GM19035 (cell line): ENCODE measurements around the gene KHK.

Experiments used
- ATAC-seq: cut with Tn5 transposase; IDR thresholded peaks from one replicate; pipeline ENCODE4 v1.9.1; 2021; ENCODE audit not compliant: unreplicated experiment

Gene KHK

DNA sequence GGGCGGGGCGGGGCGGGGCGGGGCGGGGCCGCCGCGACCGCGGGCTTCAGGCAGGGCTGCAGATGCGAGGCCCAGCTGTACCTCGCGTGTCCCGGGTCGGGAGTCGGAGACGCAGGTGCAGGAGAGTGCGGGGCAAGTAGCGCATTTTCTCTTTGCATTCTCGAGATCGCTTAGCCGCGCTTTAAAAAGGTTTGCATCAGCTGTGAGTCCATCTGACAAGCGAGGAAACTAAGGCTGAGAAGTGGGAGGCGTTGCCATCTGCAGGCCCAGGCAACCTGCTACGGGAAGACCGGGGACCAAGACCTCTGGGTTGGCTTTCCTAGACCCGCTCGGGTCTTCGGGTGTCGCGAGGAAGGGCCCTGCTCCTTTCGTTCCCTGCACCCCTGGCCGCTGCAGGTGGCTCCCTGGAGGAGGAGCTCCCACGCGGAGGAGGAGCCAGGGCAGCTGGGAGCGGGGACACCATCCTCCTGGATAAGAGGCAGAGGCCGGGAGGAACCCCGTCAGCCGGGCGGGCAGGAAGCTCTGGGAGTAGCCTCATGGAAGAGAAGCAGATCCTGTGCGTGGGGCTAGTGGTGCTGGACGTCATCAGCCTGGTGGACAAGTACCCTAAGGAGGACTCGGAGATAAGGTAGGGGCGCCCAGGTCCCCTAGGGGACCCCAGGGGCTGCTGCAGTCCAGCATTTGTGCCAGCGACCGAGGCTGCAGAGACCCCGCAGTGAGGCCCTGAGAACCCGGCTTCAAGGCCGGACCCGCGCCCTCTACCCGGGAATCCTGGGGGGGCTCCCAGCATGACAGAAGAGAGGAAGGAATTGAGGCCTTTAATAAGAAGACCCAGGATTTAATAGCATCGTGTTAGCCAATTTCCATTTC lies at the start of gene KHK:
KHK (plus strand) TSS at position 49 of the 870 bp plus-strand sequence; CDS start at position 537, 488 bp downstream.
- no peak for ATAC-seq

DNA sequence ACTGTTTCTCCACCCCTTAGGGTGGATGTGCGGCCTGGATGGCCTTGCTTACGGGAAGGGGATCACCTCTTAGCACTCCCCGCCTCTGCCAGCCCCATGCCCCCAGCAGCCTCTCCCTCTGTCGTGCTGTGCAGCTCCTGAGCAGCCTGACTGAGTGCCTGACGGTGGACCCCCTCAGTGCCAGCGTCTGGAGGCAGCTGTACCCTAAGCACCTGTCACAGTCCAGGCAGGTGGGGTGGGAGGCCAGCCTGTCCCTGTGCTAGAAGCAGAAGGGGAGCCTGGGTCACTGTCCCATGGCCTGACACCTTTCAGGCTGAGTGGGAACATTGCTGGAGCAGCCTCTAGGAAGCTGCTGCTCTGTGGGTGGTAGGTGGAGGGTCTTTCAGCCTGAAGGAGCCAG lies 48.6 kb upstream of the KHK start:
- no peak for ATAC-seq

DNA sequence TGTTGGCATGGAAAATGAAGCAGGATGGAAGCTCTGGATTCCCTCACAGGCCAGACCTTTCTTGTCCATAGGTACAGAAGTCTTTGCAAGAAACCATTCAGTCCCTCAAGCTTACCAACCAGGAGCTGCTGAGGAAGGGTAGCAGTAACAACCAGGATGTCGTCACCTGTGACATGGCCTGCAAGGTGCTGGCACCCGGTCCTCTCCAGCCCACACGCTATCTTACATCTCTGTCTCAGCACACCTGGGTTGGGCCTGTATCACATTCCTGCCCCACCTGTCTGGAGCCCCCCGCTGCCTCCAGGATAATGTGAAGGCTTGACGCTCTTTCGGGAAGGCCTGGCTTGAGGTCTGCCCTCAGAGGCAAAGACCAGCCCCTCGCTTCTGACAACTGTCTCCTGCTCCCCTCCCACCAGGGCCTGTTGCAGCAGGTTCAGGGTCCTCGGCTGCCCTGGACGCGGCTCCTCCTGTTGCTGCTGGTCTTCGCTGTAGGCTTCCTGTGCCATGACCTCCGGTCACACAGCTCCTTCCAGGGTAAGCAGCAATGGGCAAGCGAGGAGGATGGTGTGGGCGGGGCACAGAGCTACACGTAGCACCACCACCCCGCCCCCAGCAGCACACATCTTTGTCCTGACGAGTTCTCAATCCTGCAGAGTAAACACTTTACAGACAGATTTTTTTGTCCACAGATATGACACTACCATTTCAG lies 47.8 kb upstream of the KHK start:
- no peak for ATAC-seq

DNA sequence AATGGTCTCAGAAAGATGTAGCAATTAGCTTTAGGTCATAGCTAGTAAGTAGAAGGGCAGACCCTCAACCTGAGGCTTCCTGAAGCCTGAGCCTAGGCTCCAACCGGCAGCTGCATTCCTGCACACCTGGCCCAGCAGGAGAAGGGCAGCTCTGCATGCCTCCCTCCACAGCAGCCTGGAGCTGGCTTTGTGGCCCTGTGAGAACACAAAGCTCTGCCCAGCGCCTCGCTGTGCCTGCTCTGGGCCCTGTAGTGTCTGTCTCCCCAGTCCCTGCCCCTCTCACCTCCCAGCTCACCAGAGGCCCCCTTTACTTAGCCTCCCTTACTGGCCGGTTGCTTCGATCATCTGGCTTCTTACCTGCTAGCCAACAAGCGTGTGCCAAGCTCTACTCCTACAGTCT lies 47.1 kb upstream of the KHK start:
- ATAC-seq: no peak

DNA sequence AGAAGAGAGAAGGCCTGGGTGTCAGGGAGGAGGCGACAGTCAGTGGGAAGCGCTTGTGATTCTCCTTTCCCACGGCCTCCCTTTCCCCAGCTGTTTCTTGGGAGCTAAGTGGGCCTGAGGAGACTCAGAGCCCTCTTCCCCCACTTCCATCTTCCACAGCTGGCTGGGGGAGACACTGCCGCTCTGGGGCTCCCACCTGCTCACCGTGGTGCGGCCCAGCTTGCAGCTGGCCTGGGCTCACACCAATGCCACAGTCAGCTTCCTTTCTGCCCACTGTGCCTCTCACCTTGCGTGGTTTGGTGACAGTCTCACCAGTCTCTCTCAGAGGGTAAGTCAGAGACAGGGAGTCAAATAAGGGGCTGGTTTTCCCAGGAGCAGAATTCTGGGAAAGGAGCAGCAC lies 46.7 kb upstream of the KHK start:
- no peak for ATAC-seq

DNA sequence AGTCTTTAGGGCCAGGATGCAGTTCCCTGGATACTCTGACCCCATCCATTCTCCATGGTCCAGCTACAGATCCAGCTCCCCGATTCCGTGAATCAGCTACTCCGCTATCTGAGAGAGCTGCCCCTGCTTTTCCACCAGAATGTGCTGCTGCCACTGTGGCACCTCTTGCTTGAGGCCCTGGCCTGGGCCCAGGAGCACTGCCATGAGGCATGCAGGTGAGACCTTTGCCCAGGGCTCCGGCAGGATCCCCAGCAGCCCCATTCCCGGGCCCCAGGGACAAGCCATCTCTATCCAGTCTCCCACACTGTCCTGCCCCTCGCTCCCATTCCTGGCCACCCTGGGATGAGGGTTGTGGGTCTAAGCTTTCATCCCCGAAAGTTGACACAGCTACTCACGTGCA lies 46.3 kb upstream of the KHK start:
- no peak for ATAC-seq

DNA sequence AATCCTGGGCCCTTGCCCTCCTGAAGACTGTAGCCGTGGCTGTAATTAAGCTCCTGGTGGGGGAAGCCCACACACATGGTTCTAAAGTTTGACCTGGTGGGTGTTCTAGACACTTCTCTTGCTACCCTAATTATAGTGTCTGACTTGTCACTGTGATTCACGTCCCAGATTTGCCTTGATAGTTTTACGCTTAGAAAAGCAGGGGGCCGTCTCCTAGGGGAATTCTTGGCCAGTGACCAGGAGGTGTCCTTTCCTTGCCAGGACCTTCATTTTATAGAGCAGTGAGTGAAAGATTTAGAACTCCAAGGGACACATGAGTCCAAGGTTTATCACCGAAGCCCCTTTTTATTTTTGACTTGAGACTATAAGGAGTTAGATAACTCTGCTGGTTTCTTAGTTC lies 44.8 kb upstream of the KHK start:
- ATAC-seq: no peak

DNA sequence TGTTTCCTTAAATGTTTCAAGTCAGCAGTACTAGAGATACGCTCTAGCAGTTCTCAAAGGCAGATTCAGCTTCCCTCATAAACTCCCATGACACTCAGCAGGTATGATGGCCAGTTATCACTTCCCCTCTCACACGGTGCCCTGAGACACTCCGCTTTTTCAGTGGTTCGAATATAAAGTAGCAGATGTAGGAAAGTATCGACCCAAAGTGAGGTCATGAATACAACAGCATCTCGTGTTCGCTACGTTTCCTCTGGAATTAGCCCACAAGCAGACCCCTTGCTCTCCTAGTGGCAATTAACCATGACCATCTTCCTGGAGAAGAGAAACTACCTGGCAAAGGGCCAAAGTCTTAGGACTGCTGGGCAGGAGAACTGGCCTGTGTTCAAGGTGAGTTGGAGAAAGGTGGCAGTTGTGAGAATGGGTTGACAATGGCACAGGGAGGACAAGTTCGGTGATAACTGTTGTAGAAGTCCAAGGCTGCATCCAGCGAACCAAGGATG lies 44.4 kb upstream of the KHK start:
- peak; percentile 74 for ATAC-seq

DNA sequence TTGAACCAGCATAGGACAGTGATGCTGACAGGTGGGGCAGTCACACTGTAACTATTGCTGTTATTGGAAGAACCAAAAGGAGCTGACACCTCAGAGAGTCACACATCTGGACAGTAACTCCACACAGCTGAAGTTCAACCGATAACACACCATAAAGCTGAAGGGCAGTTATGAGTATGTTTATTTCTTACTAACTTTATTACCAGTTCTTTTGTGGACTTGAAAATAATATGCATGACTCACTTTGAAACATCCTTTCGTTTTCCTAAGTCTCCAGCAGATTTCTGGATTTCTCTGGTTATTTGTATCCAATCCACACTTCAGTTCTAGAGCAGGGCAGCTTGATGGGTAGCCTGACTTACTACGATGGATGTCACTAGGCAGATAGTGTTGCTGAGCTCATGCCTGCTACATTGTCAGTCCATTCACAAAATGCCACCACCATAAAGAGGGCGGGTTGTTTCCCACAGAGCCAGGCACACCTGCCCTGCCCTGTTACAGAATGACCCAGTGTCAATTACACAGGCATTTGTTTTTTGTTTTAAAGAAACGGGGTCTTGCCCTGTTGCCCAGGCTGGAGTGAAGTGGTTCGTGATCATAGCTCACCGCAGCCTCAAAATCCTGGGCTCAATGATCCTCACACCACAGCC lies 43.5 kb upstream of the KHK start:
- ATAC-seq: no peak

DNA sequence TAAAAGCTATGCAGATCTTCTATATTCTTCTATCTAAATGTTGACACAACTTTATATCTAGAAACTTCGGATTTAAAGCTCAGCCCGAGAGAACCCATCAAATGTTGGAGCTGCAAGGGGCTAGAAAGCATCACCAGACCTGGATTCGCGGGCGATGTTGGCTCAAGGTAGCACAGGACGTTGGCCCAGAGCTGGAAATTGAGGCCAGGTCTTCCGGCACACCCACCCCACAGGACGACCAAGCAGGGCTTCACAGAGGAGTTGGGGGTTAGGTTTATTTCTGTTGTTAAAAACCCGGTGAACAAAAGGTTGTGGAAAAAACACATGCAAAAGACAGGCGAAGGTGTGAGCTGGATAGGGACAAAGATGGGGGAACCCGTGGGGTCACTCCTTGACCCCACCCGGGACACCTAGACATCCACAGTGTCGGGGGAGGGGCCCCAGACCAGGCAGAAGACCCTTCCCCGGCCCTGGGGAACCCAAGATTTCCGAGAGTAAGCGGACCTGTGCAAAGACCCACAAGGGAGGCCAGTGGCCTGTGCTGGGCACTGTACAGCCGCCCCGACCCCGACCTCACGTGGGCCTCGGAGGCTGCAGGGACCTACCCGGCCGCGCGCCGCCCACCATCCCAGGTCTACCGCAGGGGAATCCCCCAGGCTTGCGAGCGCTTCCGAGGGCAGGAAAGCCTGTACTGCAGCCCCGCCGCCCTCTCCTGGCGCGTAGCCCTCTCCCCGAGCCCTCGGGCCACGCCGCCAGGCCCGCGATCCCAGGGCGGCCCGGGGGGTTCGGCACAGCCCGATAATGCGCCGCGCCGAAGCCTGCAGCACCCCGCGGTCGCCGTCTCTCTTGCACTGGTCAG lies 36.9 kb upstream of the KHK start:
- ATAC-seq: peak; percentile 9

DNA sequence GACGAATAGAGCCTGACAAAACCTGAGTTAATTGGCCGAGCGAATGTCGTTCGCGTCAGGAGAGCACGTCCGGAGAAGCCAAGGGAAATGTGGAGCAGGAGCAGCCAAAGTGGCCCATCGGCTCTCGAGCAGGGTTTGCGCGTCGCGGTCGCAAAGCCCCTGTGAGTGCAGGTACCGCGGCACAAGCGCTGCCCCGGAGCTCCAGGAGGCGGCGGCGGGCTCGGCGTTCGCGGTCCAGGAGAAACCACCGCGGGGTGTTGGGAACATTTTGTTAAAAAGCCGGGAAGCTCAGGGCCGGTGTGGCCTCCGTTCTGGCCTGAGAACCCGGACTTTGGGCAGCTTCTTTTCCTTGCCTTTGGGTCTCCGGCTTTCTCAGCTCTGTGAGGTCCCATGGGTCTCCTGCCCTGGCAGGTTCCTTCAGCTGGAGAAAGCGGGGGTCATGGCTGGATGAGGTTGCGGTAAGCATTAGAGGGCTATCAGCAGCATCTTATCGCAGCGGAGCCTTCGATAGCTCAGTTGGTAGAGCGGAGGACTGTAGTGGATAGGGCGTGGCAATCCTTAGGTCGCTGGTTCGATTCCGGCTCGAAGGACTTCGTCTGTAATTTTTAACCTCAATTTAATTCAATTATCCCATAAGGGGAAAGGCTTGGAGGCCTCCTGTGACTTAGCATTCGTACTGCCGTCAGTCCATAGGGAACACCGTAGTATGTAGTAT lies 36.1 kb upstream of the KHK start:
- ATAC-seq: peak; percentile 56

DNA sequence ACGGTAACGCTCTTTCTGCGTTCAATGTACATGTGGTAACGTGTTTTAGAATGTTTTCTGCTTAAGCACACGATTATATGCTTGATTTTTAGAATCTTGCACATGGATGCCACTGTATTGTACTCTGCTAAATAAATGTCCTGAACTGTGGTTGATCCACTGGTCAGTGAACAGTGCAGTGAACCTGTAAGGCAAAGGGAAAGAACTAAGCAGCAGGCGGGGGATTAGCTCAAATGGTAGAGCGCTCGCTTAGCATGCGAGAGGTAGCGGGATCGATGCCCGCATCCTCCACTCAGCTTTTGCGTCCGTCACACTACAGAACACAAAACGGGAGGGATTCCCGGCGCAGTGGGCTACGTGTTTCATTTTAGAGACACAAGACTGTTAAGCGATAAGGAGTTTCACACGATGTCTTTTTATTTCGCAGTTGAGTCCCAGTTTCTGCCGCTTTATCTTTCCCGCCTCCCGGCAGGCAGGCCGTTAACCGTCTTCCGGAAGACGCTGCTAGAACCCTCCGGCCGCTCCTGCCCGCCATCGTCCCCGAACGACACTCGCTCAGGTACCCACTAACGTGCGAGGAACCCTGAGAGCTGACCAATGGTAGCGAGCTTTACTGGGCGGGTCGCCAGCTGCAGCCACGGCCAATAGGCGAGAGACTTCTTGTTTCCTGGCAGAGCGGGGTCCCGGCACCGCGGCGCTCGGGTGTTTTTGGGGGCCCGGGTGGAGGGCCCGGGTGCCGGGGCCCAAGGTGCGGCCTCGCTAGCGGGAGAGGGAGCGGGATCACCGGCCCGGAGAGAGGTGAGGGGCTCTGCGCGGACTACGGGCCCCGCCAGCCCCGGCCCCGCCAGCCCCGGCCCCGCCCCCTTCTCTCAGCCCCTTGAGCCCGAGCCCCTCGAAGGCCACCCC lies 35.3 kb upstream of the KHK start, which contains the start of gene AGBL5:
AGBL5 (plus strand) TSS at position 673 of the 906 bp plus-strand sequence. CDS start 1,291 bp downstream, outside the sequence.
- ATAC-seq: peak; percentile 71

DNA sequence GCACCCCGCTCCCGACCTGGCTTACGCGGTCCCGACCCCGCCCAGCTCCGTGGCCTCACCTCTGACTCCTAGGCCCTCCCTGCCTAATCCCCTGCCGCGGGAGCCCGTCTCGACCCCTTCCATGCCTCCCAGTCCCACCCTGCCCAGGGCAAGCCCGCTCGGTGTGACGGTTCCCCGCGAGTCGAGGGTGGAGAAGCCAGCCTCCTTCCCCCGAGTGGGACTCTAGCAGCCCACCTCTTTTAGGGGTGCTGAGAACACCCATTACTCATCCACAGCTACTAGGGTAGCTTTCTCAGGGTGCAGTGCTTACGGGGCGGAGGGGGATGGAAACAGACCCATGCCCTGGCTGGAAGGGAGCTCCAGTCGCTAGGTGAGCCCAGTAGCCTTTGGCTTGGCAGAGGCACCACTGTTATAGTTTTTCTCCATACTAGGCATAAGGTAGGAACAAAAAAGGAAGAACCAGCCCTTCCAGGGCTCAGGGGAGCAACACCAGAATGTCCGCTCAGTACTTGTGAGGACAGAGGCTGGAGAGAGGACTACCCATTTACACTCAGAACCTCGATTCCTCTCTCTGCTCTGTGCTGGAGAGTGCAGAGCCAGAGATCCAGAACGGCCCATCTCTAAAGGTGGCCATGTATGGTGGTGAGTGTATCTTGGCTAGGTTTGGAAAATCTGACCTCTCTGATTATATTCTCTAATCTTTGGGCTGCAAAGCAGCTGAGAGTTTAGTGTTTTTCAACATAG lies 34.5 kb upstream of the KHK start:
- ATAC-seq: no peak

DNA sequence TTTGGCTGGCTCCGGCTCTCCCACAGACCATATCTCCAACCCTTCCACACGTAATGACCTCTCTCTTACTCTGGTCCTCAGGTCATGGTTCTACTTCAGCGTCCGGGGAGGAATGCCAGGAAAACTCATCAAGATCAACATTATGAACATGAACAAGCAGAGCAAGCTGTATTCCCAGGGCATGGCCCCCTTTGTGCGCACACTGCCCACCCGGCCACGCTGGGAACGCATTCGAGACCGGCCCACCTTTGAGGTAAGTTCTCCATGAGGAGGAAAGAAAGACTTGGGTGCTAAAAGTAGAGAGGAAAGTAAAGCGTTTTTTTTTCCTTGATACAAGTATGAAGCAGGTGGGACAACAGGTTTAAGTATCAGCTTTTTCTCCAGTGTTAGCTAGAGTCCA lies 33.3 kb upstream of the KHK start:
- no peak for ATAC-seq

DNA sequence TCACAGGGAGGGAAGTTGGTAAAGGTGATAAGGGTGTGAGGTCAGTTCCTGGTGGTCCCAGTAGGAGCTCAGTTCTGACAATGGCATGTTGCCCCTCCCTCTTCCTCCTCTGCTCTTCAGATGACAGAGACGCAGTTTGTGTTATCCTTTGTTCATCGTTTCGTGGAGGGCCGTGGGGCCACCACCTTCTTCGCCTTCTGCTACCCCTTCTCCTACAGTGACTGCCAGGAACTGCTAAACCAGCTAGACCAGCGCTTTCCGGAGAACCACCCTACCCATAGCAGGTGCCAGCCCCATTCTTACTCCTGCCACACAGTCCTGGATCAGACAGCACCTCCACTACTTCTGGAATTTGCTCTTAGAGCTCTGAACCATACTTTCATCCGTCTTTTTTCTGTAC lies 32.8 kb upstream of the KHK start:
- ATAC-seq: no peak

DNA sequence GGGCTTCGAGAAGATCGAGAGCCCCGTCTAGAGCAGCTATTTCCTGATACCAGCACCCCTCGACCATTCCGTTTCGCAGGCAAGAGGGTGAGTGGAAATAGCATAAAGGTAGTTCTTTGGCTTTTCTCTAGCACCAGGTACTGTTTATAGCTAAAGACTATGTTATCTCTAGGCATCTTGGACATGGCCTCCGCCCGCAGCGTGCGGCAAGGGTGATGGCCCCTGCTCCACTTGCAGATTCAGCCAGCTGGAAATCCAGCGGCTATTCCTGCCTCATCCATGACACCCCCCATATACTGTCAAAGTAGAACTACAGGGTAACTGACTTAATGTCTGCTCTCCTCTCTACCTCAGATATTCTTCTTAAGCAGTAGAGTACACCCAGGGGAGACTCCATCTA lies 31.9 kb upstream of the KHK start:
- ATAC-seq: no peak

DNA sequence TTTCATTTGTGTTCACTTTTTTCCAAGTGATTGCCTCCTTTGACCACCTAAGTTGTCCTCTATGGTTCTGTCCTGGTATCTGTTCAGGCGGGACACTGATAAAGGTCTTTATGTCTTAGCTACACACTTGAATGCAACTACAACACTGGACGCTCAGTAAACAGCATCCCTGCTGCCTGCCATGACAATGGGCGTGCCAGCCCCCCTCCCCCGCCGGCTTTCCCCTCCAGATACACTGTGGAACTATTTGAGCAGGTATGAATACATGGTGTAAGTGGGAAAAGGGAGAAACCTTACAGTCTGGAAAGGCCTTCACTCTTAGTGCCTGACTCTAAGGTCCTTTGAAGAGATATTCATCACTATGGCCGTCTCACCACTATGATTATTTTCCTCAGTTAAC lies 29.4 kb upstream of the KHK start:
- no peak for ATAC-seq

DNA sequence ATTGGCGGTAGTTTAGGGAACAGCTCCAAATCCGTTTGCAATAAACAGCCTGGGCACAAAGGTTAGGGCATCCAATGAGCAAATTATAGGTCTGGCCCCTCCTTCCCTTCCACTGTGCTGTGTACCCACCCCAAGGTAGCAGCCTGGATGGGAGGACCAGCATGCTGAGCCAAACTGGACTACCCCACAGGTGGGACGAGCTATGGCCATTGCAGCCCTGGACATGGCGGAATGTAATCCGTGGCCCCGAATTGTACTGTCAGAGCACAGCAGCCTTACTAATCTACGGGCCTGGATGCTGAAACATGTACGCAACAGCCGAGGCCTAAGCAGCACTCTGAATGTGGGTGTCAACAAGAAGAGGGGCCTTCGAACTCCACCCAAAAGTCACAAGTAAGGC lies 28.4 kb upstream of the KHK start:
- ATAC-seq: no peak
